MCF 10A (cell line): ENCODE measurements around the gene FCHSD2. TPM values are rescaled to one million over a fixed set of nuclear protein-coding genes. Genes with fewer than 3 reads are reported as not detected.
"Not testable (repeated sequence)": the region's sequence is repeated elsewhere in the genome, so short reads cannot be mapped to it uniquely, and the experiment has no call there.

Source experiments
- BruUV-seq: library from RNA; stranded (reverse); fragments of 400-500 nt; replicated peaks from 2 replicates; lab custom pipeline; 2021; lab: Mats Ljungman, UMichigan
- CTCF ChIA-PET: fragments of 300-600 bp; sonication (Branson Sonifier 250); formaldehyde crosslinking; extraction: SDS; loops from one replicate; lab custom pipeline; 2021; ENCODE audit warnings: antibody characterized with exemption, inconsistent platforms; lab: Yijun Ruan, JAX
- POLR2A ChIA-PET: fragments of 300-600, 350-650 bp; sonication (Branson Sonifier 250); formaldehyde crosslinking; extraction: SDS; loops from one replicate; lab custom pipeline; 2020; ENCODE audit warnings: antibody characterized with exemption, inconsistent platforms; lab: Yijun Ruan, JAX
- DNase-seq: peaks from one replicate; pipeline ENCODE4 v3.0.0-alpha.2; 2018; ENCODE audit not compliant: unreplicated experiment
- H3K27ac Mint-ChIP-seq: one replicate; pipeline ENCODE4 v1.8.0; 2022; ENCODE audit warnings: mild to moderate bottlenecking, low read depth, mixed read lengths; ENCODE audit not compliant: unreplicated experiment
- H3K27me3 Mint-ChIP-seq: one replicate; pipeline ENCODE4 v1.8.0; 2022; ENCODE audit warnings: mixed read lengths; ENCODE audit not compliant: insufficient read depth, unreplicated experiment
- H3K36me3 Mint-ChIP-seq: one replicate; pipeline ENCODE4 v1.8.0; 2022; ENCODE audit warnings: mild to moderate bottlenecking, moderate library complexity, mixed read lengths; ENCODE audit not compliant: insufficient read depth, unreplicated experiment
- H3K4me1 Mint-ChIP-seq: one replicate; pipeline ENCODE4 v1.8.0; 2022; ENCODE audit warnings: mixed read lengths; ENCODE audit not compliant: insufficient read depth, unreplicated experiment
- H3K4me3 Mint-ChIP-seq: one replicate; pipeline ENCODE4 v1.8.0; 2022; ENCODE audit warnings: mild to moderate bottlenecking, moderate library complexity, mixed read lengths; ENCODE audit not compliant: unreplicated experiment
- H3K9me3 Mint-ChIP-seq: one replicate; pipeline ENCODE4 v1.8.0; 2022; ENCODE audit warnings: mixed read lengths; ENCODE audit not compliant: unreplicated experiment
- CTCF ChIP-seq: fragments of 200-600 bp; IDR thresholded peaks from one replicate; pipeline ENCODE4 v1.8.0; 2022; ENCODE audit warnings: antibody characterized with exemption, mild to moderate bottlenecking; ENCODE audit not compliant: unreplicated experiment
- intact Hi-C: fragments of 100-400 bp; cut with micrococcal nuclease; formaldehyde crosslinking; loops from 2 replicates; pipeline ENCODE4 v1.14.1; 2022
- total RNA-seq: library from RNA; stranded (reverse); gene quantifications from 2 replicates; pipeline ENCODE4 v1.2.3, GENCODE V29; 2022

Gene FCHSD2
- total RNA-seq, 1 experiment from 2014 or later, result 12.8 TPM

GRCh38 chr11:73074319-73074718 lies 67.8 kb downstream of the FCHSD2 start:
- no peaks in the 10 kb centered on the region for H3K9me3 Mint-ChIP-seq
- intact Hi-C loops, result no loop called here
- BruUV-seq, result no TSS peak
- peaks cover 11% of the 10 kb centered on the region for H3K4me1 Mint-ChIP-seq
- no peak overlapping the region for H3K27ac Mint-ChIP-seq
- H3K27me3 Mint-ChIP-seq, result no peaks in the 10 kb centered on the region
- H3K4me3 Mint-ChIP-seq, result no peak overlapping the region
- TF ChIP-seq CTCF, result no peak
- H3K36me3 Mint-ChIP-seq, result no peaks in the 10 kb centered on the region
- CTCF ChIA-PET, result no interaction called here
- POLR2A ChIA-PET, result interaction anchor here (0.6 kb wide), 1 partner anchor 20 kb away, joined by 3 read pairs; no protein-coding TSS in a partner anchor
- DNase-seq, result no peak

- DNase-seq, result peak; percentile 29
- Mint-ChIP-seq H3K9me3 (no peaks in the 10 kb centered on the region), H3K27ac (peak overlapping the region; percentile 36), H3K27me3 (no peaks in the 10 kb centered on the region), H3K36me3 (no peaks in the 10 kb centered on the region), H3K4me3 (no peak overlapping the region), H3K4me1 (peaks cover 11% of the 10 kb centered on the region)
- ChIA-PET POLR2A (interaction anchor here (1.0 to 1.5 kb wide), 2 partner anchors 10 to 12 kb away, joined by 3 to 4 read pairs; no protein-coding TSS in a partner anchor), CTCF (no interaction called here)
- TF ChIP-seq CTCF, result no peak
- BruUV-seq, result no TSS peak
- intact Hi-C loops, result no loop called here
These were observed 69.1 kb downstream of the FCHSD2 start for GRCh38 chr11:73072935-73073481.

- Mint-ChIP-seq H3K4me3 (no peak overlapping the region), H3K9me3 (no peaks in the 10 kb centered on the region), H3K4me1 (peaks cover 11% of the 10 kb centered on the region), H3K27ac (no peak overlapping the region), H3K27me3 (no peaks in the 10 kb centered on the region), H3K36me3 (no peaks in the 10 kb centered on the region)
- no TSS peak for BruUV-seq
- no peak for TF ChIP-seq CTCF
- intact Hi-C loops, result no loop called here
- ChIA-PET CTCF (no interaction called here), POLR2A (no interaction called here)
- DNase-seq, result no peak
These were observed 71.5 kb downstream of the FCHSD2 start for GRCh38 chr11:73070653-73071052.

- BruUV-seq, H3K36me3 Mint-ChIP-seq, H3K9me3 Mint-ChIP-seq, H3K4me1 Mint-ChIP-seq, intact Hi-C loops, CTCF ChIA-PET, DNase-seq, H3K27ac Mint-ChIP-seq, H3K4me3 Mint-ChIP-seq, H3K27me3 Mint-ChIP-seq: not testable (repeated sequence)
- POLR2A ChIA-PET, result interaction anchor here (0.9 kb wide), 1 partner anchor 11 kb away, joined by 3 read pairs; no protein-coding TSS in a partner anchor
These were observed 80.2 kb downstream of the FCHSD2 start for GRCh38 chr11:73061857-73062424.

- H3K27me3 Mint-ChIP-seq, H3K27ac Mint-ChIP-seq, DNase-seq, CTCF ChIA-PET, intact Hi-C loops, BruUV-seq, H3K36me3 Mint-ChIP-seq, H3K4me1 Mint-ChIP-seq, H3K9me3 Mint-ChIP-seq, H3K4me3 Mint-ChIP-seq: not testable (repeated sequence)
- POLR2A ChIA-PET, result interaction anchor here (0.6 to 0.9 kb wide), 2 partner anchors 11 to 163 kb away, joined by 3 read pairs; no protein-coding TSS in a partner anchor
These were observed 80.7 kb downstream of the FCHSD2 start for GRCh38 chr11:73061434-73061833.
